K562 (cell line): ENCODE data around the gene CAPZB. TPM values are rescaled to one million over a fixed set of nuclear protein-coding genes. Genes with fewer than 3 reads are reported as not detected.
"Not testable (repeated sequence)": the region's sequence is repeated elsewhere in the genome, so short reads cannot be mapped to it uniquely, and the experiment has no call there.

Experiments used
- ATAC-seq: fragments of 200-7000 bp; cut with Tn5 transposase; 3 replicates; pipeline ENCODE4 v1.9.1; 2020; ENCODE audit warnings: moderate library complexity
- BruUV-seq: library from RNA; stranded (reverse); fragments of 400-500 nt; replicated peaks from 2 replicates; lab custom pipeline; 2021; lab: Mats Ljungman, UMichigan
- CTCF ChIA-PET: fragments of 300-600 bp; formaldehyde crosslinking; extraction: SDS; loops from one replicate; lab custom pipeline; 2021; ENCODE audit warnings: low intra/inter-chr PET ratio; lab: Yijun Ruan, JAX
- POLR2A ChIA-PET: fragments of 300-600, 350-650 bp; sonication (Branson Sonifier 250); formaldehyde crosslinking; extraction: SDS; loops from one replicate; lab custom pipeline; 2021; ENCODE audit warnings: antibody characterized with exemption, inconsistent platforms; lab: Yijun Ruan, JAX
- DNase-seq, 4 experiments: peaks; one replicate each; pipeline versions ENCODE4 v3.0.0 to v3.0.0-alpha.2; 2011 to 2018; ENCODE audit warnings: low spot score in 3 of 4, mixed read lengths in 3 of 4; ENCODE audit errors: extremely low read depth in 1 of 4
- FAIRE-seq: peaks from 2 replicates; lab custom pipeline; 2011; peaks lifted over from hg19 to GRCh38; lab: Jason Lieb, UNC
- H2AFZ ChIP-seq: 2 replicates; pipeline ENCODE4 v1.6.0; 2011; ENCODE audit warnings: low read depth, low read length, control low read depth, inconsistent platforms
- H3K27ac ChIP-seq: fragments of 200-600 bp; 3 replicates; pipeline ENCODE4 v1.8.0; 2011; ENCODE audit warnings: low read depth, mild to moderate bottlenecking, control low read depth, inconsistent platforms, low read length, moderate library complexity, mixed read lengths; ENCODE audit errors: extremely low read depth
- H3K27me3 ChIP-seq, 2 experiments: fragments of 300-600 bp in 1 of 2; 2 replicates in 1 of 2; 3 replicates in 1 of 2; pipeline versions ENCODE4 v1.6.0 to v1.8.0; 2011; ENCODE audit warnings: inconsistent platforms in 2 of 2, low read length in 2 of 2, mild to moderate bottlenecking in 1 of 2, mixed read lengths in 1 of 2, moderate library complexity in 1 of 2; ENCODE audit not compliant: control insufficient read depth in 2 of 2, insufficient read depth in 2 of 2
- H3K36me3 ChIP-seq: fragments of 300-600 bp; 3 replicates; pipeline ENCODE4 v1.8.0; 2011; ENCODE audit warnings: mild to moderate bottlenecking, low read length, inconsistent platforms; ENCODE audit not compliant: control insufficient read depth, insufficient read depth
- H3K4me1 ChIP-seq, 2 experiments: fragments of 200-600 bp in 1 of 2; replicated peaks in 1 of 2; 2 replicates in 1 of 2; 3 replicates in 1 of 2; pipeline versions ENCODE4 v1.5.1 to v1.8.0; 2011; ENCODE audit warnings: inconsistent platforms in 2 of 2, low read length in 2 of 2, mild to moderate bottlenecking in 1 of 2, mixed read lengths in 1 of 2, moderate library complexity in 1 of 2; ENCODE audit not compliant: control insufficient read depth in 2 of 2, insufficient read depth in 2 of 2
- H3K4me2 ChIP-seq: 2 replicates; pipeline ENCODE4 v1.6.1; 2011; ENCODE audit warnings: low read length, control low read depth, inconsistent platforms, mixed read lengths; ENCODE audit not compliant: insufficient read depth
- H3K4me3 ChIP-seq: fragments of 200-600 bp; sonication (generic), shearing (Covaris generic); 2 replicates; pipeline ENCODE4 v1.5.1; 2016; ENCODE audit warnings: control low read depth, inconsistent platforms
- H3K79me2 ChIP-seq: fragments of 200-600 bp; 3 replicates; pipeline ENCODE4 v1.8.0; 2011; ENCODE audit warnings: low read length, inconsistent platforms; ENCODE audit not compliant: control insufficient read depth, insufficient read depth
- H3K9ac ChIP-seq, 2 experiments: 2 replicates each; pipeline versions ENCODE4 v1.6.0 to v1.6.1; 2011; ENCODE audit warnings: low read depth in 2 of 2, low read length in 2 of 2, control low read depth in 1 of 2, inconsistent platforms in 1 of 2, mild to moderate bottlenecking in 1 of 2, mixed read lengths in 1 of 2; ENCODE audit not compliant: insufficient read depth in 1 of 2
- H3K9me1 ChIP-seq: one replicate; pipeline ENCODE4 v1.6.0; 2011; ENCODE audit warnings: inconsistent platforms, mild to moderate bottlenecking, low read length, moderate library complexity; ENCODE audit not compliant: control insufficient read depth, insufficient read depth
- H3K9me3 ChIP-seq: replicated peaks from 2 replicates; pipeline ENCODE4 v1.5.1; 2011; ENCODE audit warnings: low read depth, low read length, inconsistent platforms; ENCODE audit not compliant: control insufficient read depth, insufficient read depth
- H4K20me1 ChIP-seq: replicated peaks from 2 replicates; pipeline ENCODE4 v1.6.1; 2011; ENCODE audit warnings: low read length, inconsistent platforms, mixed read lengths; ENCODE audit not compliant: control insufficient read depth, insufficient read depth
- ARID1B ChIP-seq: fragments of 450-650 bp; IDR thresholded peaks from 2 replicates; pipeline ENCODE4 v1.6.1; 2016; ENCODE audit warnings: antibody characterized with exemption, mild to moderate bottlenecking, inconsistent platforms
- BHLHE40 ChIP-seq: IDR thresholded peaks from 2 replicates; pipeline ENCODE4 v1.6.1; 2011; ENCODE audit warnings: low read length, improper control_type of control experiment
- CBFA2T2 ChIP-seq: fragments of 450-650 bp; conservative IDR thresholded peaks from 2 replicates; pipeline ENCODE4 v1.6.1; 2017; ENCODE audit warnings: mild to moderate bottlenecking
- CBFA2T3 ChIP-seq: fragments of 450-650 bp; IDR thresholded peaks from 2 replicates; pipeline ENCODE4 v1.6.1; 2017
- KDM1A ChIP-seq, 2 experiments: fragments of 450-650 bp; IDR thresholded peaks; 2 replicates each; pipeline ENCODE4 v1.6.1; 2016; ENCODE audit warnings: mild to moderate bottlenecking in 2 of 2
- L3MBTL2 ChIP-seq: fragments of 450-650 bp; IDR thresholded peaks from 2 replicates; pipeline ENCODE4 v1.6.1; 2016; ENCODE audit warnings: mild to moderate bottlenecking, moderate library complexity
- MEF2D ChIP-seq: conservative IDR thresholded peaks from 2 replicates; pipeline ENCODE4 v1.6.1; 2016; ENCODE audit warnings: low read depth, missing genetic modification characterization, missing compliant biosample characterization
- OTX1 ChIP-seq: fragments of 450-650 bp; formaldehyde crosslinking; IDR thresholded peaks from 2 replicates; pipeline ENCODE4 v1.4.0; 2022; ENCODE audit warnings: mild to moderate bottlenecking
- RCOR1 ChIP-seq, 2 experiments: IDR thresholded peaks; 2 replicates each; pipeline ENCODE4 v1.6.1; 2012; ENCODE audit warnings: low read depth in 2 of 2, low read length in 2 of 2, borderline replicate concordance in 1 of 2, improper control_type of control experiment in 1 of 2
- WGBS: fragments of 100-300 bp; shearing (Covaris generic); methylation state at CpG from one replicate; pipeline ENCODE4 v1.1.6; 2016; ENCODE audit warnings: low coverage, mixed read lengths; ENCODE audit not compliant: insufficient coverage; ENCODE audit errors: missing lambda C conversion rate; 5-methylcytosine and 5-hydroxymethylcytosine counted together
- in situ Hi-C: fragments of 300-500 bp; cut with MboI; formaldehyde crosslinking; loops from 4 replicates; pipeline ENCODE4 v1.15.0; 2018; ENCODE audit warnings: inconsistent platforms, mixed read lengths
- intact Hi-C: fragments of 100-400 bp; cut with micrococcal nuclease; formaldehyde crosslinking; loops from 2 replicates; pipeline ENCODE4 v1.14.2; 2022
- polyA plus RNA-seq, 8 experiments: library from polyadenylated mRNA; depleted of rRNA in 4 of 8; stranded (reverse) in 5 of 8; unstranded in 3 of 8; fragments of >200 nt; fragmentation: Nextera tagmentation in 2 of 8; fragmentation: Illumina TruSeq in 1 of 8; extraction: Ambion mirVana in 2 of 8; extraction: Trizol in 1 of 8; gene quantifications; 2 replicates each; pipeline versions ENCODE4 v1.2.1 to v1.2.3, GENCODE V29; 2011 to 2014; ENCODE audit warnings: inconsistent platforms in 1 of 8, missing spikeins in 1 of 8
- total RNA-seq, 7 experiments: library from RNA; depleted of rRNA in 6 of 7; stranded (reverse); fragments of >200 nt in 6 of 7; fragmentation: Illumina TruSeq in 2 of 7; extraction: Trizol in 2 of 7; gene quantifications; 2 replicates each; pipeline versions ENCODE4 v1.2.1 to v1.2.3, GENCODE V29; 2011 to 2021; ENCODE audit warnings: low replicate concordance in 1 of 7
- TF ChIP-seq, protein P1 (sequence below): fragments of 450-650 bp; IDR thresholded peaks from 2 replicates; pipeline ENCODE4 v1.6.1; 2016; ENCODE audit warnings: low read depth, mild to moderate bottlenecking, moderate library complexity

CAPZB gene
- total and polyA plus RNA-seq, 9 of the 15 experiments (the other 6 are each of a cell fraction or from before 2014, with no cell fraction given), result 57.6 to 297 (median 125) TPM

DNA sequence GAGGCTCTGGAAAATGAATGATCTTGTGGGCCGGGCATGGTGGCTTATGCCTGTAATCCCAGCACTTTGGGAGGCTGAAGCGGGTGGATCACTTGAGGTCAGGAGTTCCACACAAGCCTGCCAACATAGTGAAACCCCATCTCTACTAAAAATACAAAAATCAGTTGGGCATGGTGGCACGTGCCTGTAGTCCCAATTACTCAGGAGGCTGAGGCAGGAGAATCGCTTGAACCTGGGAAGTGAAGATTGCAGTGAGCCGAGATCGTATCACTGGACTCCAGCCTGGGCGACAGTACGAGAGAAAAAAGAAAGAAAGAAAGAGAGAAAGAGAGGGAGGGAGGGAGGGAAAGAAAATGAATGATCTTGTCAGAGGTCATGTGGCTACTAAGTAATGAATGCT, 24.3 kb upstream of the CAPZB start:
- FAIRE-seq, H3K9me1 ChIP-seq, DNase-seq, H3K27me3 ChIP-seq, in situ Hi-C loops, H3K9me3 ChIP-seq, intact Hi-C loops, H3K4me2 ChIP-seq, CTCF ChIA-PET, H3K79me2 ChIP-seq, H3K36me3 ChIP-seq, H2AFZ ChIP-seq, ATAC-seq, H3K4me3 ChIP-seq, BruUV-seq, H3K9ac ChIP-seq, H4K20me1 ChIP-seq: not testable (repeated sequence)
- WGBS, result 10% methylated on average over 8 of the region's 8 CpGs
- H3K4me1 ChIP-seq, result peaks cover 4 to 49% of the 10 kb centered on the region in 2 experiments; a peak in 4 of 5 replicates
- 0 out of 2 replicates have a peak, but pooled peaks have one; percentile 20 for TF ChIP-seq MEF2D (tag)
- TF ChIP-seq CBFA2T3, result peak; percentile 55
- TF ChIP-seq KDM1A (IDR thresholded peaks at IDR 0.05), result peak in 1 of 2 experiments; percentile 29; a peak in 1 of 4 replicates
- TF ChIP-seq ARID1B, result peak; percentile 17; the same call in 1 of the 2 replicates
- peak; percentile 59; the same call in 1 of the 2 replicates for TF ChIP-seq OTX1
- TF ChIP-seq RCOR1 (IDR thresholded peaks at IDR 0.05; ENCODE audit: borderline replicate concordance in 1 of 2, low read depth in 2 of 2, low read length in 2 of 2), result 0 out of 4 replicates have a peak, but pooled peaks of 1 of the 2 experiments have one; percentile 13
- TF ChIP-seq, protein P1, sequence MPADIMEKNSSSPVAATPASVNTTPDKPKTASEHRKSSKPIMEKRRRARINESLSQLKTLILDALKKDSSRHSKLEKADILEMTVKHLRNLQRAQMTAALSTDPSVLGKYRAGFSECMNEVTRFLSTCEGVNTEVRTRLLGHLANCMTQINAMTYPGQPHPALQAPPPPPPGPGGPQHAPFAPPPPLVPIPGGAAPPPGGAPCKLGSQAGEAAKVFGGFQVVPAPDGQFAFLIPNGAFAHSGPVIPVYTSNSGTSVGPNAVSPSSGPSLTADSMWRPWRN, result peak; percentile 69
- TF ChIP-seq CBFA2T2, result 0 out of 2 replicates have a peak, but pooled peaks have one; percentile 15
- peak; percentile 32; the same call in 1 of the 2 replicates for TF ChIP-seq L3MBTL2
- TF ChIP-seq BHLHE40, result peak; percentile 53; the same call in 1 of the 2 replicates
- H3K27ac ChIP-seq, result peak overlapping the region; percentile 30; the same call in 1 of the 3 replicates
- POLR2A ChIA-PET, result interaction anchor here (1.2 kb wide), 1 partner anchor 10 kb away, joined by 3 read pairs; no protein-coding TSS in a partner anchor
